ENCODE results near the gene MSI2. TPM values are rescaled to one million over a fixed set of nuclear protein-coding genes. Genes with fewer than 3 reads are reported as not detected.

The MSI2 gene
- total and polyA plus RNA-seq, 7 donors, result 37.6 to 133 (median 87.1) TPM

GRCh38 chr17:57285701-57286100 is 29.4 kb downstream of the MSI2 start:
- H3K36me3 ChIP-seq (ENCODE audit: insufficient read depth in 1 of 2, low read depth in 1 of 2), result no peaks in the 10 kb centered on the region
- no peak for DNase-seq
- H3K9me3 ChIP-seq, result no peaks in the 10 kb centered on the region
- peaks cover 77% of the 10 kb centered on the region for H3K4me1 ChIP-seq
- intact Hi-C loops (cut with DNase I), result loop anchor here in 1 of 2 donors (10.0 kb wide), 1 partner anchor 289 kb away; no protein-coding TSS in a partner anchor
- WGBS, 3 donors, result 24 to 38% (median 35%) methylated on average over 5 of the region's 5 CpGs
- H3K27me3 ChIP-seq (ENCODE audit: insufficient read depth in 3 of 3, low read length in 2 of 3), result no peaks in the 10 kb centered on the region
- ATAC-seq, result no peak
- no peak overlapping the region for H3K4me3 ChIP-seq
- TF ChIP-seq CTCF (IDR thresholded peaks at IDR 0.05), result no peak
- H3K27ac ChIP-seq, result peak overlapping the region; percentile 91

- Histone ChIP-seq H3K9me3 (no peaks in the 10 kb centered on the region), H3K36me3 (ENCODE audit: insufficient read depth in 1 of 2, low read depth in 1 of 2) (no peaks in the 10 kb centered on the region), H3K27me3 (ENCODE audit: insufficient read depth in 3 of 3, low read length in 2 of 3) (no peaks in the 10 kb centered on the region), H3K4me3 (no peak overlapping the region), H3K4me1 (peaks cover 74% of the 10 kb centered on the region), H3K27ac (peak overlapping the region; percentile 91)
- WGBS, 3 donors, result 70 to 85% (median 73%) methylated on average over 17 of the region's 17 CpGs
- no peak for TF ChIP-seq CTCF (IDR thresholded peaks at IDR 0.05)
- intact Hi-C loops (cut with DNase I), result loop anchor here in 1 of 2 donors (10.0 kb wide), 1 partner anchor 288 kb away; no protein-coding TSS in a partner anchor
- DNase-seq (no peak), ATAC-seq (no peak)
Observed at GRCh38 chr17:57286399-57287105, 30.2 kb downstream of the MSI2 start.

- no peaks in the 10 kb centered on the region for H3K36me3 ChIP-seq (ENCODE audit: insufficient read depth in 1 of 2, low read depth in 1 of 2)
- H3K27me3 ChIP-seq (ENCODE audit: insufficient read depth in 3 of 3, low read length in 2 of 3), result no peaks in the 10 kb centered on the region
- peak in 1 of 2 donors; percentile 72 for DNase-seq
- peak overlapping the region; percentile 91 for H3K27ac ChIP-seq
- intact Hi-C loops (cut with DNase I), result loop anchor here in 1 of 2 donors (10.0 kb wide), 1 partner anchor 287 kb away; no protein-coding TSS in a partner anchor
- H3K4me3 ChIP-seq, result peak overlapping the region; percentile 52
- TF ChIP-seq CTCF (IDR thresholded peaks at IDR 0.05), result peak; percentile 2
- H3K9me3 ChIP-seq, result no peaks in the 10 kb centered on the region
- ATAC-seq, result peak; percentile 74 to 86 (median 80)
- H3K4me1 ChIP-seq, result peaks cover 67% of the 10 kb centered on the region
- WGBS, 3 donors, result 17 to 35% (median 24%) methylated on average over 10 of the region's 10 CpGs
Observed at GRCh38 chr17:57288040-57288772, 31.9 kb downstream of the MSI2 start.

- H3K36me3 ChIP-seq (ENCODE audit: insufficient read depth in 1 of 2, low read depth in 1 of 2), result no peaks in the 10 kb centered on the region
- WGBS, 3 donors, result 31 to 44% (median 32%) methylated on average over 3 of the region's 3 CpGs
- peaks cover 65% of the 10 kb centered on the region for H3K4me1 ChIP-seq
- intact Hi-C loops (cut with DNase I), result loop anchor here in 1 of 2 donors (10.0 kb wide), 1 partner anchor 286 kb away; no protein-coding TSS in a partner anchor
- ATAC-seq, result peak; percentile 72 to 82 (median 77)
- peak overlapping the region; percentile 52 for H3K4me3 ChIP-seq
- DNase-seq, result peak in 1 of 2 donors; percentile 63
- peak overlapping the region; percentile 91 for H3K27ac ChIP-seq
- H3K9me3 ChIP-seq, result no peaks in the 10 kb centered on the region
- no peaks in the 10 kb centered on the region for H3K27me3 ChIP-seq (ENCODE audit: insufficient read depth in 3 of 3, low read length in 2 of 3)
- TF ChIP-seq CTCF (IDR thresholded peaks at IDR 0.05), result no peak
Observed at GRCh38 chr17:57288773-57289121, 32.4 kb downstream of the MSI2 start.

Data from psoas muscle (tissue), 8 donors.